DND-41 (cell line): ENCODE data around the gene SYTL4.

Source experiments
- CTCF ChIP-seq: IDR thresholded peaks from 2 replicates; pipeline ENCODE4 v1.5.1; 2012; ENCODE audit warnings: borderline replicate concordance, low read length, moderate library complexity, mild to moderate bottlenecking; ENCODE audit not compliant: poor library complexity, severe bottlenecking; ENCODE audit errors: extremely low read depth
- EZH2 ChIP-seq: IDR thresholded peaks from 3 replicates; pipeline ENCODE4 v1.6.1; 2012; ENCODE audit warnings: borderline replicate concordance, low read depth, mild to moderate bottlenecking, moderate library complexity, low read length, inconsistent platforms; ENCODE audit not compliant: severe bottlenecking

DNA sequence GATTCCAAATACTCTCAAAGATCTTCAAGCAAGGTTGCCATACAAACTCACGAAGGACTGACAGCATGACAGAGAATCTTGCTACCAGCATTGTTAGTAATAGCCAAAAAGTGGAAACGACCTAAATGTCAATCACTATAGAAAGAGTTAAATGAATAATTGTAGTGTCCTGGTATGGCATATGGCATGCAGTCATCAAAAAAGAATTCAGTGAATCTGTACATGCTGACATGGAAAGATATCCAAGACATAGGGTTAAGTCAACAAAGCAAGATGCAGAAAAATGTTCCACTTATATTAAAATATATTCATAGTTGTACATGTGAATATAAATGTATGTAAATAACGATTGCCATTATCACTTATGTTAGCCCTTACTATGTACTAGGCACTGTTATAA is 50.3 kb downstream of the SYTL4 start:
- TF ChIP-seq EZH2 (no peak), CTCF (no peak)
